GM12878 (cell line): ENCODE results near the gene RAB13. TPM values are rescaled to one million over a fixed set of nuclear protein-coding genes. Genes with fewer than 3 reads are reported as not detected.

Experiments
- ATAC-seq: fragments of 200-7000 bp; cut with Tn5 transposase; 3 replicates; pipeline ENCODE4 v1.9.1; 2020; ENCODE audit warnings: mild to moderate bottlenecking, moderate library complexity
- BruUV-seq: library from RNA; stranded (reverse); fragments of 400-500 nt; replicated peaks from 2 replicates; lab custom pipeline; 2021; lab: Mats Ljungman, UMichigan
- CTCF ChIA-PET: fragments of 300-600 bp; sonication (Branson Sonifier 250); formaldehyde crosslinking; extraction: SDS; loops from one replicate; lab custom pipeline; 2021; ENCODE audit warnings: inconsistent platforms; lab: Yijun Ruan, JAX
- POLR2A ChIA-PET: fragments of 350-600 bp; formaldehyde crosslinking; extraction: SDS; loops from one replicate; lab custom pipeline; 2021; ENCODE audit warnings: inconsistent platforms; lab: Charles Lee
- RAD21 ChIA-PET: fragments of 300-600 bp; sonication (Branson Sonifier 250); formaldehyde crosslinking; loops from one replicate; lab custom pipeline; 2023; ENCODE audit warnings: antibody characterized with exemption; ENCODE audit not compliant: unreplicated experiment; lab: Charles Lee
- SMC1A ChIA-PET: fragments of 300-600 bp; sonication (Branson Sonifier 250); formaldehyde crosslinking; loops from one replicate; lab custom pipeline; 2023; ENCODE audit not compliant: unreplicated experiment, uncharacterized antibody; lab: Charles Lee
- DNase-seq: peaks from one replicate; pipeline ENCODE4 v3.0.0-alpha.2; 2011; ENCODE audit warnings: low read depth, low spot score
- FAIRE-seq: peaks from 3 replicates; lab custom pipeline; 2011; peaks lifted over from hg19 to GRCh38; lab: Jason Lieb, UNC
- H2AFZ ChIP-seq: 2 replicates; pipeline ENCODE4 v1.6.0; 2011; ENCODE audit warnings: low read depth, low read length, control low read depth; ENCODE audit not compliant: control insufficient read depth
- H3K27ac ChIP-seq: 2 replicates; pipeline ENCODE4 v1.5.1; 2011; ENCODE audit warnings: control low read depth; ENCODE audit not compliant: control insufficient read depth, insufficient read depth
- H3K27me3 ChIP-seq, 2 experiments: replicated peaks in 1 of 2; 2 replicates each; pipeline versions ENCODE4 v1.6.0 to v1.6.1; 2011; ENCODE audit warnings: low read length in 1 of 2; ENCODE audit not compliant: control insufficient read depth in 2 of 2, insufficient read depth in 2 of 2
- H3K36me3 ChIP-seq, 2 experiments: 2 replicates each; pipeline ENCODE4 v1.5.1; 2011; ENCODE audit warnings: low read length in 1 of 2; ENCODE audit not compliant: control insufficient read depth in 2 of 2, insufficient read depth in 2 of 2
- H3K4me1 ChIP-seq: 2 replicates; pipeline ENCODE4 v1.6.1; 2011; ENCODE audit warnings: mild to moderate bottlenecking, low read length, moderate library complexity, mixed read lengths; ENCODE audit not compliant: control insufficient read depth, insufficient read depth
- H3K4me2 ChIP-seq: 2 replicates; pipeline ENCODE4 v1.6.0; 2011; ENCODE audit warnings: control low read depth; ENCODE audit not compliant: control insufficient read depth, insufficient read depth
- H3K4me3 ChIP-seq: fragments of 200-600 bp; sonication (generic); 2 replicates; pipeline ENCODE4 v1.5.1; 2016
- H3K79me2 ChIP-seq: 2 replicates; pipeline ENCODE4 v1.6.0; 2011; ENCODE audit warnings: low read length; ENCODE audit not compliant: control insufficient read depth, insufficient read depth
- H3K9ac ChIP-seq: 2 replicates; pipeline ENCODE4 v1.8.0; 2011; ENCODE audit warnings: low read length, control low read depth, mixed read lengths; ENCODE audit not compliant: control insufficient read depth, insufficient read depth
- H3K9me3 ChIP-seq: replicated peaks from 3 replicates; pipeline ENCODE4 v1.5.1; 2011; ENCODE audit warnings: mild to moderate bottlenecking, low read length; ENCODE audit not compliant: control insufficient read depth, insufficient read depth
- H4K20me1 ChIP-seq: 2 replicates; pipeline ENCODE4 v1.6.0; 2011; ENCODE audit not compliant: control insufficient read depth, insufficient read depth
- CREB1 ChIP-seq: IDR thresholded peaks from 2 replicates; pipeline ENCODE4 v1.6.1; 2012; ENCODE audit warnings: low read depth, mild to moderate bottlenecking, inconsistent platforms
- JUND ChIP-seq: IDR thresholded peaks from 2 replicates; pipeline ENCODE4 v1.6.1; 2012; ENCODE audit warnings: low read depth, mild to moderate bottlenecking, low read length, improper control_type of control experiment, moderate library complexity
- MTA3 ChIP-seq: IDR thresholded peaks from 2 replicates; pipeline ENCODE4 v1.6.1; 2012; ENCODE audit warnings: low read length, inconsistent platforms, borderline replicate concordance
- NFIC ChIP-seq: IDR thresholded peaks from 2 replicates; pipeline ENCODE4 v1.6.1; 2012; ENCODE audit warnings: low read depth, mild to moderate bottlenecking, inconsistent platforms, low read length, moderate library complexity
- SUZ12 ChIP-seq: fragments of 200-600 bp; sonication (generic); IDR thresholded peaks from one replicate; pipeline ENCODE4 v1.6.1; 2018; ENCODE audit warnings: antibody characterized with exemption, mild to moderate bottlenecking; ENCODE audit not compliant: unreplicated experiment
- WGBS: methylation state at CpG from one replicate; pipeline ENCODE4 v1.1.6; 2016; ENCODE audit warnings: low lambda C conversion rate; ENCODE audit not compliant: insufficient replicate concordance, insufficient coverage; ENCODE audit errors: missing lambda C conversion rate; 5-methylcytosine and 5-hydroxymethylcytosine counted together
- in situ Hi-C: fragments of 300-500 bp; cut with MboI; formaldehyde crosslinking; loops from 9 replicates; pipeline ENCODE4 v1.14.3; 2018; ENCODE audit warnings: mixed read lengths
- intact Hi-C: fragments of 100-400 bp; cut with micrococcal nuclease; formaldehyde crosslinking; loops from one replicate; pipeline ENCODE4 v1.14.2; 2022; ENCODE audit not compliant: unreplicated experiment
- polyA plus RNA-seq, 11 experiments: library from polyadenylated mRNA; depleted of rRNA in 4 of 11; unstranded in 6 of 11; stranded (reverse) in 5 of 11; fragments of >200 nt; fragmentation: Nextera tagmentation in 4 of 11; fragmentation: Illumina TruSeq in 1 of 11; extraction: Ambion mirVana in 4 of 11; extraction: Trizol in 1 of 11; gene quantifications; 1 replicate in 1 of 11; 2 replicates in 10 of 11; pipeline versions ENCODE4 v1.2.1 to v1.2.3, GENCODE V29; 2011 to 2016; ENCODE audit warnings: inconsistent platforms in 2 of 11, missing spikeins in 2 of 11, low read depth in 1 of 11
- total RNA-seq, 4 experiments: library from RNA; depleted of rRNA in 3 of 4; stranded (reverse); fragments of >200 nt in 3 of 4; fragmentation: Illumina TruSeq in 1 of 4; extraction: Trizol in 1 of 4; gene quantifications; 2 replicates each; pipeline versions ENCODE4 v1.2.1 to v1.2.3, GENCODE V29; 2013 to 2021

The RAB13 gene
- total and polyA plus RNA-seq, 10 of the 15 experiments (the other 5 are each of a cell fraction or from before 2014, with no cell fraction given): 0.75 to 30.7 (median 15.9) TPM

DNA sequence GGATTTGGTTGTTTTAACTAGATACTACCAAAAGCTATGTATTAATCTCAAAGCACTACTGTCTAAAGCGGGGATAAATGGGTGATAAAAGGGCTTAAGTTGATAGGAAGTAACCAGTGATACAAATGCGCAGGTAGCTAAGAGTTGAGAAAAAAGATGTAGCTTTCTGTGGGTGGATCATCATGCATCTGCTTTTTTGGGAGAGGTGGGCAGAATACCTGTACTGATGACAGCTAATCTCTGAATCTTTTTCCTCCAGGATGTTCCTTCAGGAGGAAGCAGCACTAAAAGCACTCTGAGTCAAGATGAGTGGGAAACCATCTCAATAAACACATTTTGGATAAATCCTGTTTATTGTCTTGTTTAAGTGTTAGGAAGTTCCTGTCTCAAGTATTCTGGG lies 5.7 kb upstream of the RAB13 start:
- ATAC-seq: no peak
- RAD21 ChIA-PET: interaction anchor here (1.4 to 2.3 kb wide), 2 partner anchors 13 to 25 kb away, joined by 3 to 10 read pairs; partner anchors contain the start of gene CREB3L4
- Histone ChIP-seq H3K27me3 (no peaks in the 10 kb centered on the region), H3K36me3 (peaks cover 0 to 16% of the 10 kb centered on the region in 2 experiments; a peak in 3 of 4 replicates), H3K4me3 (peak overlapping the region; percentile 86), H3K9ac (peak overlapping the region; percentile 98), H3K4me1 (peaks cover 9% of the 10 kb centered on the region), H3K27ac (peak overlapping the region; percentile 96), H4K20me1 (no peaks in the 10 kb centered on the region), H3K4me2 (peak overlapping the region; percentile 89), H3K79me2 (peaks cover 25% of the 10 kb centered on the region), H2AFZ (no peak overlapping the region), H3K9me3 (no peaks in the 10 kb centered on the region)
- 0 out of 2 replicates have a peak, but pooled peaks have one; percentile 4 for TF ChIP-seq CREB1
- TF ChIP-seq JUND: no peak
- POLR2A ChIA-PET: interaction anchor here (0.6 to 3.8 kb wide), 7 partner anchors 8 to 199 kb away, joined by 3 to 26 read pairs (median 3); partner anchors contain the start of gene JTB
- CTCF ChIA-PET: interaction anchor here (1.4 kb wide), 1 partner anchor 481 kb away, joined by 3 read pairs; no protein-coding TSS in a partner anchor
- SMC1A ChIA-PET: interaction anchor here (1.1 to 1.5 kb wide), 4 partner anchors 17 to 227 kb away, joined by 3 to 5 read pairs (median 4); no protein-coding TSS in a partner anchor
- WGBS: 68% methylated on average over 2 of the region's 2 CpGs
- DNase-seq: no peak
- intact Hi-C loops (loop anchor here (2.0 to 5.0 kb wide), 2 partner anchors 190 to 281 kb away; partner anchors contain the start of gene HAX1), in situ Hi-C loops (loop anchor here (5.0 to 10.0 kb wide), 2 partner anchors 280 to 487 kb away; partner anchors contain the start of gene HAX1)
- no TSS peak for BruUV-seq
- no peak for FAIRE-seq

DNA sequence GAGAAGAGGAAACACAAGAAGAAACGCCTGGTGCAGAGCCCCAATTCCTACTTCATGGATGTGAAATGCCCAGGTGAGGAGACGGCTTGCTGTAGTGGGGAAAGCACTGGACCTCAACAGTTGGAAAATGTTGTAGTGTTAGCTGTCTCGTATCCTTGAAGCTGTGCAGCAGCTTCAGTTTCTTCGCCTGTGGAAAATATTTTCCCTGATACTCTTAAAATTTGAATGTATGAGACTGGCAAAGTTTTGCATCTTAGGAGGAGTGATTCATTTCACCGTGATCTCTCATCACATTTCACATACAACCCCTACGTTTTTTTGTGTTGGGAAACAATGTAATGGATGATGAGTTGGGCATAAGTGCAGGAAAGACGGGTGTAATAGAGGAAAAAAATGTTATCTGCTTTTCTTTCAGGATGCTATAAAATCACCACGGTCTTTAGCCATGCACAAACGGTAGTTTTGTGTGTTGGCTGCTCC lies 5.1 kb upstream of the RAB13 start:
- TF ChIP-seq SUZ12 (no peak), NFIC (0 out of 2 replicates have a peak, but pooled peaks have one; percentile 14), MTA3 (0 out of 2 replicates have a peak, but pooled peaks have one; percentile 69)
- intact Hi-C loops (loop anchor here (2.0 to 5.0 kb wide), 2 partner anchors 191 to 282 kb away; partner anchors contain the start of gene HAX1), in situ Hi-C loops (loop anchor here (5.0 to 10.0 kb wide), 2 partner anchors 281 to 486 kb away; partner anchors contain the start of gene HAX1)
- ChIA-PET SMC1A (interaction anchor here (0.5 to 1.9 kb wide), 10 partner anchors 17 to 236 kb away, joined by 3 to 5 read pairs (median 4); no protein-coding TSS in a partner anchor), CTCF (interaction anchor here (1.4 to 1.8 kb wide), 3 partner anchors 13 to 481 kb away, joined by 3 to 13 read pairs (median 4); partner anchors contain the start of gene JTB), RAD21 (interaction anchor here (0.9 to 2.3 kb wide), 4 partner anchors 13 to 194 kb away, joined by 3 to 10 read pairs (median 4); partner anchors contain the start of gene CREB3L4), POLR2A (interaction anchor here (0.9 to 3.8 kb wide), 14 partner anchors 9 to 261 kb away, joined by 3 to 26 read pairs (median 4); partner anchors contain the start of genes DENND4B, JTB and SLC39A1)
- H3K9me3 ChIP-seq: no peaks in the 10 kb centered on the region
- peak overlapping the region; percentile 89 for H3K4me2 ChIP-seq
- WGBS: 1% methylated on average over 9 of the region's 9 CpGs
- no peak overlapping the region for H2AFZ ChIP-seq
- no peaks in the 10 kb centered on the region for H4K20me1 ChIP-seq
- H3K9ac ChIP-seq: peak overlapping the region; percentile 98
- H3K27me3 ChIP-seq: no peaks in the 10 kb centered on the region
- H3K79me2 ChIP-seq: peaks cover 25% of the 10 kb centered on the region
- FAIRE-seq: no peak
- no TSS peak for BruUV-seq
- no peak for DNase-seq
- H3K27ac ChIP-seq: peak overlapping the region; percentile 96
- H3K36me3 ChIP-seq: peaks cover 0 to 16% of the 10 kb centered on the region in 2 experiments; a peak in 3 of 4 replicates
- H3K4me1 ChIP-seq: peaks cover 9% of the 10 kb centered on the region
- peak overlapping the region; percentile 86 for H3K4me3 ChIP-seq
- ATAC-seq: no peak
